Left renal pelvis (tissue), 4 donors: ENCODE results near the gene TEX54. TPM values are rescaled to one million over a fixed set of nuclear protein-coding genes. Genes with fewer than 3 reads are reported as not detected.
"Not testable (repeated sequence)": the region's sequence is repeated elsewhere in the genome, so short reads cannot be mapped to it uniquely, and the experiment has no call there.

Experiments used
- DNase-seq, 4 donors: peaks; one replicate each; pipeline ENCODE4 v3.0.0-alpha.2; 2013; ENCODE audit warnings: low read depth in 4 of 4, low spot score in 3 of 4
- polyA plus RNA-seq, 4 donors: library from polyadenylated mRNA; unstranded; fragments of 120-200 nt; gene quantifications; one replicate each; pipeline ENCODE4 v1.2.1, GENCODE V29; 2013; ENCODE audit not compliant: insufficient read length in 4 of 4

TEX54 gene
- polyA plus RNA-seq, 4 donors, result 0.32 to 0.63 (median 0.38) TPM; not detected in 1

DNA sequence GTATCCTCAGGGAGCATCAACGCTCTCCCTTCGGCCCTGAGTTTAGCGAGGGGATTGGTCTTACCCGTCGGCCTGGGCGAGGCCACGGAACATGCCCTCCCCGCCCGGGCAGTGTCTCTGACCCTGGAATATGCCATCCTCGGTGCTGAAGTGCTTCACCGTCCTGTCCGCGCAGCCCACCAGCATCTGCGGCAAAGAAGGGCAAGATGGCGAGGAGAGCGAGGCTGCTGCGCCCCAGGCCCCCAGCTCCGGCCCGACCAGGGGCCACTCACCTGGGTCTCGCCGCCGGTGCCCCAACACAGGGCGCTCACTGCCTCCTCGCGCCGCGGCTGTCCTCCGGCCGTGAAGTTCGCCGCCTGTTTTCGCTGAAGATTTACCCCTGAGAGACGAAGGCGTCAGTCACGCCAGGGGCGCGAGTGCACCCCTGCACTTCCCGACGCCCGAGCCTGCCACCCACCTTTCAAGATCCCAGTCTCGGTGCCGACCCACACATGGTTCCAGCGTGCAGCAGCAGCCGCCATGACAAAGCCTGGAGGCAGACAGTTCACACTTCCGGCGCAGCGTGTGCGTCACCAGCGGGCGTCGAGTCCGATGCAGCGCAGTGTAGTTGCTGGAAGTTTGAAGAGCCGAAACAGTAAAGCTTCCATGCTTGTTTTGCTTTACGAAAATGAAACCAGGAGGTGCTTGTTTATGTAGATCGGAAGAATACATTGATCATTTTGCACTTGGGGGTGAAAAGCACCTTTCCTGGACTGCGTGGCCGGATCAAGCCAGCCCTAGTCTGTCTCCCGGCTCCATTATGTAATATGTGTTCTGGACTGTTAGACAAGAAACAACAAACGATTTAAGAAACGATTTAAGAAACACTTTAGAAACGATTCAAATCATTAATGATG, 6.7 kb upstream of the TEX54 start, which contains the start of gene WDR74:
WDR74 (minus strand) TSS at position 541 of the 896 bp plus-strand sequence; CDS start at position 521, 20 bp downstream.
- DNase-seq, result peak; percentile 80 to 91 (median 88)

- no peak for DNase-seq
Observed at GRCh38 chr11:62835336-62835735, 2.7 kb upstream of the TEX54 start.

GRCh38 chr11:62831520-62832335, 913 bp downstream of the TEX54 start, which contains the start of gene STX5:
TSS of gene STX5 (minus strand) at chr11:62832051. CDS start at chr11:62831243, 808 bp downstream.
- DNase-seq, result peak; percentile 97 to 98 (median 98)

- DNase-seq, result peak; percentile 51 to 63 (median 60)
Observed at GRCh38 chr11:62830904-62831519, 1.6 kb downstream of the TEX54 start.

- not testable (repeated sequence) for DNase-seq
Observed at GRCh38 chr11:62828130-62828529, 4.5 kb downstream of the TEX54 start.

DNA sequence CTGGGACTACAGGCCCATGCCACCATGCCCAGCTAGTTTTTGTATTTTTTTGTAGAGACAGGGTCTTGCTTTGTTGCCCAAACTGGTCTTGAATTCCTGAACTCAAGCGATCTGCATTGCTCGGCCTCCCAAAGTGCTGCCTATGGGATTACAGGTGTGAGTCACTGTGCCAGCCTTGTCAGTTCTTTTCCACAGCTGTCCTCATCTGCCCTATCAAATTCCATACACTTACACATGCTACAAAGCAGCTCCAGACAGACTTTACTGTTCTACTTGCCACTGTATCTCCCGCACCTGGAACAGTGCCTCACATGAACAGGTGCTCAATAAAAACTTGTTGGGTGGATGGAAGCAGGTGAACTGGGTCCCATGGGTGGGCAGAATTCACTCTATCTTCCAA, 9.0 kb downstream of the TEX54 start:
- DNase-seq, result no peak

GRCh38 chr11:62817129-62817528, 15.5 kb downstream of the TEX54 start:
- DNase-seq, result no peak

DNA sequence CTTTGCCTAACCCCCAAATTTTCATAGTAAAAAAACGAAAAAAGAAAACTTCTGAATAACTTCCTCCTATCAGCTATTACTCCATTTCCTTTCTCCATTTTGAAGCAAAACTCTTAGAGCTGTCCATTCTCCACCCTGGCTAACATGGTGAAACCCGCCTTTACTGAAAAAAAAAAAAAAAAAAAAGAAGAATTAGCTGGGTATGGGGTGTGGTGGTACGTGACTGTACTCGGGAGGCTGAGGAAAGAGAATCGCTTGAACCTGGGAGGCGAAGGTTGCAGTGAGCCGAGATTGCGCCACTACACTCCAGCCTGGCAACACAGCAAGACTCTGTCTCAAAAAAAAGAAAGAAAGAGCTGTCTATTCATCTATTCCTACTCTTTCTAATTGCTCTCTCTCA, 16.1 kb downstream of the TEX54 start:
- no peak for DNase-seq

DNA sequence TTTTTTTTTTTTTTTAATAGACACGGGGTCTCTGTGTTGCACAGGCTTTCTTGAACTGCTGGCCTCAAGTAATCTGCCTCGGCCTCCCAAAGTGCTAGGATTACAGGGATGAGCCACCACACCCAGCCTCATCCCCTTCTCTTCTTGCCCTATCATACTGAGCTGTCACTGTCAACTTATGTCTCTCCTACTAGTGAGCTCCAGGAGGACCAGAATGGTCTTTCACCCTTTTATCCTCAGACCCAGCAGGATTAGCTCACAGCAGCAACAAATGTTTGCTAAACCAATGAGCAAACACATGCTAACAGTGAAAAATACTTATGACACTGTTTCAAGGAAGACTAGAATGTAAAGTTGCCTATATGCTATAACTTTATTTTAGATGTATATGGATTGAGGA, 21.0 kb downstream of the TEX54 start:
- no peak for DNase-seq

GRCh38 chr11:62810748-62811147, 21.9 kb downstream of the TEX54 start:
- DNase-seq, result no peak

- DNase-seq, result no peak
Observed at GRCh38 chr11:62806611-62807121, 26.0 kb downstream of the TEX54 start.

DNA sequence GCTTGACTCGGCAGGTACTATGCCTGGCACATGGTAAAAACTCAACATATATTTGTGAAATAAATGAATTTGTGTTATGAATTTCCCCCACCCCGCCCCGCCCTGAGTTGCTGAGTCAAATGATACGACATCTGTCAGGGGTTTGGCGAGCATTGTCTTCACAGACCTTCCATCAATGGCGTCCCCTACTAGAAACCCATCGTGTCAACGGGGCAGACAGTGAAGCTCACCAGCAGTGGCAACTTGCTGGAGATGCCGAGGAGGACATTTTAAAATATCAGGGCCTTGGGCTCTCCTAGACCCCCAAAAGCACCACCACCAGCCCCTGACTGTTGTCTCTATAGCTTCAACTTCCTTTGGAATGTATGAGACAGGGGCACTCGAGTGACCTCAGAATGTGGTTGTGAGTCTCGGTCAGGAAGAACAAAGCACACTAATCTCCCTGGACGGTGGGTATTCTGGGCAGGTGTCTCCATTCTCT, 26.6 kb downstream of the TEX54 start:
- no peak for DNase-seq

GRCh38 chr11:62805076-62805892, 27.4 kb downstream of the TEX54 start, which contains the start of gene NXF1:
TSS of gene NXF1 (minus strand) at chr11:62805440. CDS start at chr11:62805356, 84 bp downstream.
- peak; percentile 89 to 93 (median 90) for DNase-seq

DNA sequence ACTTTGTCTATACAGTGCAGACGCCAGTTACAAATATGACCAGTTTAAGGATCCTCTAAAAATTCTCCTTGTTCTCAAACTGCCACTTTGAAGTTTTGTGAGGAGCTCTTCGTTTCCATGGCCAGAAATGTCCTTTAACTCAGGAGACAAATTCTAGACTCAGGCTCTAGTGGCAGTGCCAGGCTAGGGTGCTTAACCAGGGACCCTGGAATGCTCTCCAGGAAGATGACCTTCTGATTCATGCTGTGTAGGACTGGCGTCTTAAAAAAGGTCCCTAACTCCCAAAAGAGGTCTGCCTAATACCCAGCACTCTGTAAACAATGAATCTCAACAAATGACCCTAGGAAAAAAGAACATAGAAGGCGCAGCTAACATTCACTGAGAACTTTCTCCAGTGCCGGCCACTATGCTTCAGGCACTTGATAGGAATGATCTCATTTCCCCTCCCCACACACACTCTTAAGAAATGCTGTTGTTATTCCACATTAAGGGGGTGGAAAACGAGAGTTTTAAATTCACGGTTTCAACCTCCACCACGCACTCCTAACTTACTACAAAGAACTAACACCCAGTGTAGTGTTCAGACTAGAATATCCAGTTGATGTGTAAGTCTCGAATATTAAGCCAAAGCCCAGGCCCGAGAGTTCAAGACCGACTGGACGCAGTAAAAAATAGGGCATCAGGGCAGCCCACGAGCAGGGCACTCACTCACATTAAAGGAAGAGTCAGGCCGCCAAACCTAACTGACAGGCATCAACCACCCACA, 28.1 kb downstream of the TEX54 start:
- DNase-seq, result no peak

GRCh38 chr11:62801071-62801470, 31.6 kb downstream of the TEX54 start:
- no peak for DNase-seq

- DNase-seq, result no peak
Observed at GRCh38 chr11:62799486-62799885, 33.2 kb downstream of the TEX54 start.

- DNase-seq, result no peak
Observed at GRCh38 chr11:62796281-62796680, 36.4 kb downstream of the TEX54 start.

- DNase-seq, result no peak
Observed at GRCh38 chr11:62794201-62794775, 38.4 kb downstream of the TEX54 start.
